Measurements from ENCODE around the gene PLA2G4E. TPM values are rescaled to one million over a fixed set of nuclear protein-coding genes. Genes with fewer than 3 reads are reported as not detected.

Gene PLA2G4E, protein sequence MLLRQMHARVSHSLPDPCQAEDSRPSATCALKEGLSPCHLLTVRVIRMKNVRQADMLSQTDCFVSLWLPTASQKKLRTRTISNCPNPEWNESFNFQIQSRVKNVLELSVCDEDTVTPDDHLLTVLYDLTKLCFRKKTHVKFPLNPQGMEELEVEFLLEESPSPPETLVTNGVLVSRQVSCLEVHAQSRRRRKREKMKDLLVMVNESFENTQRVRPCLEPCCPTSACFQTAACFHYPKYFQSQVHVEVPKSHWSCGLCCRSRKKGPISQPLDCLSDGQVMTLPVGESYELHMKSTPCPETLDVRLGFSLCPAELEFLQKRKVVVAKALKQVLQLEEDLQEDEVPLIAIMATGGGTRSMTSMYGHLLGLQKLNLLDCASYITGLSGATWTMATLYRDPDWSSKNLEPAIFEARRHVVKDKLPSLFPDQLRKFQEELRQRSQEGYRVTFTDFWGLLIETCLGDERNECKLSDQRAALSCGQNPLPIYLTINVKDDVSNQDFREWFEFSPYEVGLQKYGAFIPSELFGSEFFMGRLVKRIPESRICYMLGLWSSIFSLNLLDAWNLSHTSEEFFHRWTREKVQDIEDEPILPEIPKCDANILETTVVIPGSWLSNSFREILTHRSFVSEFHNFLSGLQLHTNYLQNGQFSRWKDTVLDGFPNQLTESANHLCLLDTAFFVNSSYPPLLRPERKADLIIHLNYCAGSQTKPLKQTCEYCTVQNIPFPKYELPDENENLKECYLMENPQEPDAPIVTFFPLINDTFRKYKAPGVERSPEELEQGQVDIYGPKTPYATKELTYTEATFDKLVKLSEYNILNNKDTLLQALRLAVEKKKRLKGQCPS
- total RNA-seq, result not detected

DNA sequence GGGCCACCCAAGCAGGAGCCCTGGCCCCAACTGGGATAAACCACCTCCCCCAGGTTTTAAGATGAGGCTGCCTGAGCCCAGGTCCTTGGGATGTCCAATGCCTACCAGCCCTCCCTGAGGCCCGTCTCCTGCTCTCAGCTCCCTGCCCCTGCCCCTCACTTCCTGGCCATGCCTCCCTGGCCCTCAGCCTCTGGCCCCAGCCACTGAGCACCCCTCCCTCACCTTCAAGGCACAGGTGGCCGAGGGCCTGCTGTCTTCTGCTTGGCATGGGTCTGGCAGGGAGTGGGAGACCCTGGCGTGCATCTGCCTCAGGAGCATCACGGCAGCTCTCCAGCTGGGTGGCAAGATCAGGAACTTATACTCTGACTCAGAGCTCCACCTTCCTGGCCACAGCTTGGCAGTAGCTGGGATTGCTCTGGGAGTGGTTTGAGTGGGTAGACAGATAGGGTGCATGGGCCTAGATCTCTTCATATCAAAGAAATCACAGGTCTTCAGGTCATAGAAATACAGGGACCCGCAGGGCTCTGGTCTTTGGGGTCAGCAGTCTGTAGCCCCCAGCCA is at the start of gene PLA2G4E:
PLA2G4E (minus strand) TSS at position 330 of the 561 bp plus-strand sequence; CDS start at position 318, 12 bp downstream.
- no peaks in the 10 kb centered on the region for H3K4me1 Mint-ChIP-seq (ENCODE audit: low read depth)
- DNase-seq (no peak), ATAC-seq (replicated peaks in 1 of 2) (no peak)
- H3K4me3 Mint-ChIP-seq, result no peak within 1 kb of the TSS
- H3K36me3 Mint-ChIP-seq (ENCODE audit: insufficient read depth in 2 of 2), result no peaks in the 10 kb centered on the region
- no peaks in the 10 kb centered on the region for H3K9me3 Mint-ChIP-seq
- H3K27me3 Mint-ChIP-seq (ENCODE audit: low read depth), result no peaks in the 10 kb centered on the region
- no peak within 1 kb of the TSS for H3K27ac Mint-ChIP-seq

DNA sequence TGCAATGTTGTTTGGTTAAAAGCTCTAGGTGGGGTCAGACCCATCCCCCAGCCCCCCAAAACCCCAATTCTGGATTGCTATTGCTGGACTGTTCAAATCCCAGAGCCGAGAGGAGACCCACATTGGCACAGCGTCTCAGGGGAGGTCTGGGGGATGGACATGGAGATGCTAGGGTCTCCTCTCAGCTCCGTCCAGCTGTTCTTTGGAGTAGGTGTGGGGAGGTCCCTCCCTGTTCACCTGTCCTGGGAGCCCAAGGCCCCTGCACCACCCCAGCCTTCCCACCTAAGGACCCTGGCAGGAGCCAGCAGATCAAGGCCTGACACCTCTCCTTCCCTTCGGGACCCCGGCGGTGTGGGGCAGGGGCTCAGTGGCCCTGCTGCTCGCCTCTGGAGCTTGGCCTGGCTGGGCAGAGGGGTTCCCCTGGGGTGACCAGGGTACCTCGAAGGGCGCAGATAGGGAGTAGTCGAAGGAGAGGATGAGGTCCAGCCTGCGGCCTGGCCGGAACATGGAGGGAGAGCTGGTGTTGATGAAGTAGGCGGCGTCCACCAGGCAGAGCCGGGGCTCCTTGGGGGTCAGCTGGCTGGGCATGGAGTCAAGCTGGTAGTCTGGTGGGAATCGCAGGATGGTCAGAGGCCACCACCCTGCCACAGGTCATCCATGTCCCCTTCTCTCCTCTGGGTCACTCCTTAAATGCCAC is 49.6 kb upstream of the PLA2G4E start:
- Mint-ChIP-seq H3K4me3 (no peak overlapping the region), H3K27me3 (ENCODE audit: low read depth) (peaks cover 16% of the 10 kb centered on the region), H3K4me1 (ENCODE audit: low read depth) (peaks cover 9% of the 10 kb centered on the region), H3K36me3 (ENCODE audit: insufficient read depth in 2 of 2) (no peaks in the 10 kb centered on the region), H3K9me3 (peaks cover 2 to 4% of the 10 kb centered on the region in 2 donors), H3K27ac (no peak overlapping the region)
- ATAC-seq (replicated peaks in 1 of 2), result no peak
- no peak for DNase-seq

DNA sequence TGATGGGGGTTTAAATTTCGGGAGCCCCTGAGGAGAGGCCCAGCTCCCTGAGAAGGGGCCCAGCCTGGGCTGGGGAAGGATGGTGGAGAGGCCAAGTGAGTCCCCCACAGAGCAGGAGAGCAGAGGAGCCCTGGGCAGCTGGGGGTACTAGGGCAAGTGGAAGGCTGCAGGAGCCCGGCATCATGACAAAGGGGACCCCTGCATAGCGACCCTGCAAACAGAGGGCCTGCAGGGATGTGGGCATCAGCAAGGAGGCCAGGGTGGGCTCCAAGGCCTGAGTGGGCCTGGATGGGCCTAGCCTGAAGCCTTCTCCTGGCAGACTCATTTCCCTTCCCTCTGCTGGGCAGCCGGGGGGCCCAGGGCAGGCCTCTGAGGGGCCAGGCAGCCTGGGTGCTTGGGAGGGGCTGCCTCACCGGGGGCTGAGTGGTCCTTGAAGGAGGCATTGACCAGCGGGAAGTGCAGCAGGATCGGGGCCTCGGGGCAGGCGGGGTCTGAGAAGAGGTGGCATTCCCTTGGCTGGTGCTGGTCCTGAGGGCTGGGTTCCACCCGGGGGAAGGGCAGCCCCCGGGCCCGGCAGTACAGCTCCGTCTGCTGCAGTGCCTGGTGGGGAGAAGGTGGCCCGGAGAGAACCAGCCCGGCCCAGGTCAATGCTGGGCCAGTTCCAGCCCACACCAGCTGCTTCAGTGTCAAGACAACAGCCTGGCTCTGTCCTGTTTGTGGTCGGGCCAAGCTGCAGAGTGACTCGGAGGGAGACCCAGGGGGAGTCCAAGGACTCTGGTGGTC is 48.8 kb upstream of the PLA2G4E start:
- Mint-ChIP-seq H3K27ac (no peak overlapping the region), H3K9me3 (peaks cover 2 to 4% of the 10 kb centered on the region in 2 donors), H3K4me3 (no peak overlapping the region), H3K36me3 (ENCODE audit: insufficient read depth in 2 of 2) (no peaks in the 10 kb centered on the region), H3K27me3 (ENCODE audit: low read depth) (peaks cover 17% of the 10 kb centered on the region), H3K4me1 (ENCODE audit: low read depth) (peaks cover 9% of the 10 kb centered on the region)
- no peak for DNase-seq
- no peak for ATAC-seq (replicated peaks in 1 of 2)

DNA sequence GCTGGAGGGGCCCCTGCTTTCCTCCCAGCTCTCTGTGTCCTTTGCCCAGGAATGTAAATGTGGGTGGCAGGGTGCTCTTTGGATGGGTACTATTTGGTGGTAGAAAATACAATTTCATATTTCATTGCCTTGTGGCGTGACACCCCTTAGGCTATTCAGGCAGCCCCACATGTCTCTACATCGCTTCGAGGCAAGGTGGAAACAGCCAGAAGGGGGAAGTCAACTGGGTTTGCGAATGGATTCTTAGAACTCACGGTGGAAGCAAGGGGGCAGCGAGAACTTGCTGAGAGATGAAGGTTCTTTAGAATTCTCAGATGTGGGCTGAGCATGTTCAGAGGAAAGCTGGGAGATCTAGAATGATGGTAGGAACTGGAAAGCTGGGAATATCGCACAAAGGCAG is 48.2 kb upstream of the PLA2G4E start:
- peaks cover 17% of the 10 kb centered on the region for H3K27me3 Mint-ChIP-seq (ENCODE audit: low read depth)
- peaks cover 2 to 4% of the 10 kb centered on the region in 2 donors for H3K9me3 Mint-ChIP-seq
- H3K27ac Mint-ChIP-seq, result no peak overlapping the region
- ATAC-seq (replicated peaks in 1 of 2), result no peak
- H3K36me3 Mint-ChIP-seq (ENCODE audit: insufficient read depth in 2 of 2), result no peaks in the 10 kb centered on the region
- peaks cover 9% of the 10 kb centered on the region for H3K4me1 Mint-ChIP-seq (ENCODE audit: low read depth)
- DNase-seq, result no peak
- H3K4me3 Mint-ChIP-seq, result no peak overlapping the region

GRCh38 chr15:42068601-42069000 is 47.8 kb upstream of the PLA2G4E start:
- Mint-ChIP-seq H3K4me3 (no peak overlapping the region), H3K4me1 (ENCODE audit: low read depth) (peaks cover 9% of the 10 kb centered on the region), H3K27ac (no peak overlapping the region), H3K27me3 (ENCODE audit: low read depth) (peaks cover 17% of the 10 kb centered on the region), H3K36me3 (ENCODE audit: insufficient read depth in 2 of 2) (no peaks in the 10 kb centered on the region), H3K9me3 (peaks cover 2 to 4% of the 10 kb centered on the region in 2 donors)
- ATAC-seq (replicated peaks in 1 of 2) (no peak), DNase-seq (no peak)

DNA sequence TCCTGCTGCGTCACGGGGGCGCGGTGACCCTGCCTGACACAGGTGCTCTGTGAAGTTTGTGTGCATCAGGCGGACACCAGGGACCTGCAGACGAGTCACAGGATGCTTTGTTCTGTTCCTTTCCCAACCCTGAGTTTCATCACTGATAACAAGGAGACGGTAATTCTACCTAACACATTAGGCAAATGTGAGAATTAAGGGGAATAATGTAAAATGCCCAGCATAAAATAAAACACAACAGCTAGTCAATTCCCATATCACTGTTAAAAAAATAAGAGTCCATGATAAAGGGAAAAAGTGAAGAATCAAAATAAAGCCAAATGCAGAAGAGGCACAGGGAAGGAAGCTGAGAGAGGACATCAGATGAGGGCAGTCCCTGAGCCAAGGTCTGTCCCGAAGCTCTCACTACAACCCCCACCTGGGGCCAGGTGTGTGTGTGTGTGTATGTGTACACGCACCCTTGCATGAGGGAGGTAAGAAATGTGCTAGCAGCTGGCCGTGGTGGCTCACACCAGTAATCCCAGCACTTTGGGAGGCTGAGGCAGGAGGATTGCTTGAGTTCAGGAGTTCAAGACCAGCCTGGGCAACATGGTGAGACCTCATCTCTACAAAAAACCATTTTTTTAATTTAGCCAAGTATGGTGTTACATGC is 46.0 kb upstream of the PLA2G4E start:
- Mint-ChIP-seq H3K4me1 (ENCODE audit: low read depth) (peaks cover 9% of the 10 kb centered on the region), H3K27me3 (ENCODE audit: low read depth) (peaks cover 17% of the 10 kb centered on the region), H3K4me3 (no peak overlapping the region), H3K9me3 (peaks cover 2 to 4% of the 10 kb centered on the region in 2 donors), H3K27ac (no peak overlapping the region), H3K36me3 (ENCODE audit: insufficient read depth in 2 of 2) (no peaks in the 10 kb centered on the region)
- DNase-seq, result no peak
- no peak for ATAC-seq (replicated peaks in 1 of 2)

DNA sequence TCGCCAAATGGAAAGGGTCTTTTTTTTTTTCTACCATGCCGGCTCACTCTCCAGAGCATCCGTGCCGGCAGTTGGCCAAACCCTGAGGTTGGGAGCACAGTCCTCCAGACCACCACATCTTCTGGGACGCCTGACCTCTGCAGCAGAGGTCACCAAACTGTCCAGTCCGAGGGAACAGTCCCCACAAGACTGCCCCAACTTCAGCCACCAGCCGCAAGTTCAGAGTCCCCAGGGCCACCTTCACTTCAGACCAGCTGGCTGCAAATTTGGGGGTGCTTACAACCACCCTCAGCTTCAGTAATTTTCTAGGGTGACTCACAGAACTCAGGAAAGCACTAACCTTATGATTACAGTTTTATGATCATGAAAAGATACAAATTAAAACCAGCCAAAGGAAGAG is 44.6 kb upstream of the PLA2G4E start:
- peaks cover 17% of the 10 kb centered on the region for H3K27me3 Mint-ChIP-seq (ENCODE audit: low read depth)
- H3K4me3 Mint-ChIP-seq, result no peak overlapping the region

DNA sequence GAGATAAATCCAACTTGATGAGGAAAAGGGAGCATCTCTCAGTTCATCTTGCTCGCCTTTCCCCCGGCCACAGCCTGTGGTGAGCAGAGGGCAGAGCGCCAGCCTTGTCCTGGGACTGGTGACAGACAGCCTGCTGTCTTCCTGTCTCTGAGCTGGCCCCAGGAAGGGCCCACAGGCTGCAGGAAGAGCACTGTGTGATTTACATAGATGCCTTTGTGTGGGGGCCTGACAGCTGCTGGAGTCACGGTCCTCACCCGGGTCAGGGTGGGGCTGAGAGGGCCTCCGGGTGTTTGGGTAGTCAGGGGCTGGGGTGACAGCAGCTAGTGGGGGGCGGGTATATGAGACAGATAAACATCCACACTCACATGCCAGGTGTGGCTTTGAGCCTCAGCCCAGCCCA is 44.2 kb upstream of the PLA2G4E start:
- Mint-ChIP-seq H3K4me1 (ENCODE audit: low read depth) (peaks cover 9% of the 10 kb centered on the region), H3K27me3 (ENCODE audit: low read depth) (peaks cover 17% of the 10 kb centered on the region), H3K9me3 (peaks cover 2 to 4% of the 10 kb centered on the region in 2 donors), H3K4me3 (no peak overlapping the region), H3K27ac (no peak overlapping the region), H3K36me3 (ENCODE audit: insufficient read depth in 2 of 2) (no peaks in the 10 kb centered on the region)
- DNase-seq, result no peak
- no peak for ATAC-seq (replicated peaks in 1 of 2)

More for the DNA sequence above, 44.6 kb upstream of the PLA2G4E start:
- Mint-ChIP-seq H3K4me1 (ENCODE audit: low read depth) (peaks cover 9% of the 10 kb centered on the region), H3K9me3 (peaks cover 2 to 4% of the 10 kb centered on the region in 2 donors), H3K36me3 (ENCODE audit: insufficient read depth in 2 of 2) (no peaks in the 10 kb centered on the region), H3K27ac (no peak overlapping the region)
- no peak for ATAC-seq (replicated peaks in 1 of 2)
- DNase-seq, result no peak

- no peak for DNase-seq
- no peak overlapping the region for H3K4me3 Mint-ChIP-seq
- no peak for ATAC-seq (replicated peaks in 1 of 2)
- no peaks in the 10 kb centered on the region for H3K36me3 Mint-ChIP-seq (ENCODE audit: insufficient read depth in 2 of 2)
- peaks cover 2 to 4% of the 10 kb centered on the region in 2 donors for H3K9me3 Mint-ChIP-seq
- H3K4me1 Mint-ChIP-seq (ENCODE audit: low read depth), result peaks cover 9% of the 10 kb centered on the region
- no peak overlapping the region for H3K27ac Mint-ChIP-seq
- H3K27me3 Mint-ChIP-seq (ENCODE audit: low read depth), result peaks cover 19% of the 10 kb centered on the region
These were observed 43.4 kb upstream of the PLA2G4E start for GRCh38 chr15:42064271-42064670.

- Mint-ChIP-seq H3K4me1 (ENCODE audit: low read depth) (peaks cover 9% of the 10 kb centered on the region), H3K27me3 (ENCODE audit: low read depth) (peaks cover 24% of the 10 kb centered on the region), H3K36me3 (ENCODE audit: insufficient read depth in 2 of 2) (no peaks in the 10 kb centered on the region), H3K4me3 (no peak overlapping the region), H3K9me3 (peaks cover 2 to 4% of the 10 kb centered on the region in 2 donors), H3K27ac (no peak overlapping the region)
- DNase-seq (no peak), ATAC-seq (replicated peaks in 1 of 2) (no peak)
These were observed 42.4 kb upstream of the PLA2G4E start for GRCh38 chr15:42063122-42063848.

DNA sequence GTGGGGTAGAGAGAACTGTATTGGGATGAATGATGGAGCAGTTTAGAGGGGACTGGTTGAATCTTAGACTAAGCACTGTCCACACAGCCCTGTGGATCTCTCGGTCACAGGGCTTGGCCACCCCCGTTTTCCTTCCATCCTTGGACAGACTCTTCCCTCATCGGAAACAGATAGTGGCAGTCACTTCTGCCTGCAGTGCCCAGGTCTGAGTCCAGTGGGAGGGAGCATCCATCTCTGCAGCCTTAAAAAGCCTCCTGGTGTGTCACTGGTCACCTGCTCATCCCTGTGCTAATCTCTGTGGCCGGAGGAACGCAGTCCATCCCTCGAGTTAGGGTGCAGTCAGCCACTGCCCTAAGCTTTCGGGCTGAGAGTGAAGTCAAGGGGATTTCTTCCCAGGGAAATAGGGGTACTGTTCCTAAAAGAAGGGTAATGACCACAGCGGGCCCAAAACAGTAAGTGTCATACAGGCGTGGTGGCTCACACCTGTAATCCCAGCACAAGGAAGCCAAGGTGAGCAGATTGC is 41.5 kb upstream of the PLA2G4E start:
- Mint-ChIP-seq H3K4me1 (ENCODE audit: low read depth) (peaks cover 9% of the 10 kb centered on the region), H3K27me3 (ENCODE audit: low read depth) (peaks cover 32% of the 10 kb centered on the region), H3K36me3 (ENCODE audit: insufficient read depth in 2 of 2) (no peaks in the 10 kb centered on the region), H3K4me3 (no peak overlapping the region), H3K27ac (no peak overlapping the region), H3K9me3 (no peaks in the 10 kb centered on the region)
- DNase-seq (no peak), ATAC-seq (replicated peaks in 1 of 2) (no peak)

Measured in activated T-cell treated with anti-CD3 and anti-CD28 coated beads, Interleukin-2, amount 50 U/mL, for 72 hours (primary cell).